C4-2B (cell line): ENCODE data around the gene KLHL14.

Source experiments
- CTCF ChIP-seq: fragments of 450-650 bp; conservative IDR thresholded peaks from 2 replicates; pipeline ENCODE4 v1.5.1; 2017; ENCODE audit warnings: mild to moderate bottlenecking
- ZFX ChIP-seq: fragments of 450-650 bp; IDR thresholded peaks from 2 replicates; pipeline ENCODE4 v1.6.1; 2017

- no peak for TF ChIP-seq CTCF
- no peak for TF ChIP-seq ZFX
These were observed 1.6 kb downstream of the KLHL14 start for GRCh38 chr18:32771169-32771751.
